H9 (cell line): ENCODE measurements around the gene AP1S3. TPM values are rescaled to one million over a fixed set of nuclear protein-coding genes. Genes with fewer than 3 reads are reported as not detected.
"Not testable (repeated sequence)": the region's sequence is repeated elsewhere in the genome, so short reads cannot be mapped to it uniquely, and the experiment has no call there.

Experiments
- DNase-seq: peaks from one replicate; pipeline ENCODE4 v3.0.0-alpha.2; 2017
- H2AFZ ChIP-seq: one replicate; pipeline ENCODE4 v1.6.1; 2013; ENCODE audit warnings: mild to moderate bottlenecking, low read length, control low read depth, moderate library complexity
- H2AK5ac ChIP-seq: 2 replicates; pipeline ENCODE4 v1.6.1; 2013; ENCODE audit warnings: low read length, control low read depth, mixed read lengths; ENCODE audit not compliant: insufficient read length
- H2BK120ac ChIP-seq: one replicate; pipeline ENCODE4 v1.6.1; 2013; ENCODE audit warnings: low read depth, mild to moderate bottlenecking, low read length, control low read depth, inconsistent platforms; ENCODE audit not compliant: poor library complexity, severe bottlenecking
- H2BK12ac ChIP-seq: 2 replicates; pipeline ENCODE4 v1.6.1; 2013; ENCODE audit warnings: low read length, control low read depth, mixed read lengths, low read depth; ENCODE audit not compliant: insufficient read length
- H2BK15ac ChIP-seq: 2 replicates; pipeline ENCODE4 v1.6.1; 2013; ENCODE audit warnings: low read depth, low read length, control low read depth
- H2BK20ac ChIP-seq: one replicate; pipeline ENCODE4 v1.6.1; 2013; ENCODE audit warnings: low read depth, mild to moderate bottlenecking, low read length, control low read depth, inconsistent platforms; ENCODE audit not compliant: poor library complexity, severe bottlenecking
- H2BK5ac ChIP-seq: 2 replicates; pipeline ENCODE4 v1.6.1; 2013; ENCODE audit warnings: low read length, control low read depth, mixed read lengths; ENCODE audit not compliant: insufficient read length
- H3K14ac ChIP-seq: 2 replicates; pipeline ENCODE4 v1.6.1; 2013; ENCODE audit warnings: low read length, control low read depth; ENCODE audit not compliant: insufficient read depth
- H3K18ac ChIP-seq: 2 replicates; pipeline ENCODE4 v1.6.1; 2013; ENCODE audit warnings: low read depth, mild to moderate bottlenecking, mixed read lengths, low read length, control low read depth; ENCODE audit not compliant: insufficient read length
- H3K23ac ChIP-seq: 2 replicates; pipeline ENCODE4 v1.6.1; 2013; ENCODE audit warnings: low read length, control low read depth, mixed read lengths, low read depth; ENCODE audit not compliant: insufficient read length
- H3K23me2 ChIP-seq: 2 replicates; pipeline ENCODE4 v1.6.1; 2013; ENCODE audit warnings: low read depth, mild to moderate bottlenecking, mixed read lengths, low read length, control low read depth; ENCODE audit not compliant: insufficient read length, poor library complexity, severe bottlenecking
- H3K27ac ChIP-seq: 2 replicates; pipeline ENCODE4 v1.5.1; 2013; ENCODE audit warnings: low read length, control low read depth, mixed read lengths, low read depth; ENCODE audit not compliant: insufficient read length
- H3K27me3 ChIP-seq: 2 replicates; pipeline ENCODE4 v1.6.1; 2013; ENCODE audit warnings: low read length, control low read depth, inconsistent platforms; ENCODE audit not compliant: insufficient read depth
- H3K4ac ChIP-seq: 2 replicates; pipeline ENCODE4 v1.6.1; 2013; ENCODE audit warnings: low read depth, mild to moderate bottlenecking, control low read depth, inconsistent platforms, low read length, moderate library complexity
- H3K4me1 ChIP-seq: 2 replicates; pipeline ENCODE4 v1.6.1; 2013; ENCODE audit warnings: low read length, control low read depth, inconsistent platforms; ENCODE audit not compliant: insufficient read depth
- H3K4me2 ChIP-seq: 2 replicates; pipeline ENCODE4 v1.6.1; 2013; ENCODE audit warnings: low read length, control low read depth, mixed read lengths; ENCODE audit not compliant: insufficient read length, insufficient read depth
- H3K56ac ChIP-seq: 2 replicates; pipeline ENCODE4 v1.6.1; 2013; ENCODE audit warnings: low read depth, mild to moderate bottlenecking, mixed read lengths, low read length, control low read depth; ENCODE audit not compliant: insufficient read length
- H3K79me1 ChIP-seq: 2 replicates; pipeline ENCODE4 v1.6.1; 2013; ENCODE audit warnings: low read depth, mild to moderate bottlenecking, moderate library complexity, low read length, control low read depth, inconsistent platforms; ENCODE audit not compliant: insufficient read depth, poor library complexity, severe bottlenecking
- H3K79me2 ChIP-seq: 2 replicates; pipeline ENCODE4 v1.6.1; 2013; ENCODE audit warnings: low read length, control low read depth, inconsistent platforms; ENCODE audit not compliant: insufficient read depth
- H3K9ac ChIP-seq: 2 replicates; pipeline ENCODE4 v1.6.1; 2013; ENCODE audit warnings: low read length, control low read depth, mixed read lengths; ENCODE audit not compliant: insufficient read length; ENCODE audit errors: extremely low read depth
- H3K9me3 ChIP-seq: one replicate; pipeline ENCODE4 v1.6.1; 2013; ENCODE audit warnings: low read depth, low read length, inconsistent platforms; ENCODE audit not compliant: control insufficient read depth
- H3T11ph ChIP-seq: one replicate; pipeline ENCODE4 v1.6.1; 2013; ENCODE audit warnings: mild to moderate bottlenecking, low read length, control low read depth, inconsistent platforms
- H4K20me1 ChIP-seq: one replicate; pipeline ENCODE4 v1.6.1; 2013; ENCODE audit not compliant: control insufficient read depth, insufficient read length, insufficient read depth
- H4K5ac ChIP-seq: 2 replicates; pipeline ENCODE4 v1.6.1; 2013; ENCODE audit warnings: low read depth, mild to moderate bottlenecking, mixed read lengths, low read length, control low read depth; ENCODE audit not compliant: insufficient read length
- H4K8ac ChIP-seq: replicated peaks from 2 replicates; pipeline ENCODE4 v1.6.1; 2013; ENCODE audit warnings: low read length, control low read depth, mixed read lengths, low read depth; ENCODE audit not compliant: insufficient read length
- H4K91ac ChIP-seq: 2 replicates; pipeline ENCODE4 v1.6.1; 2013; ENCODE audit warnings: low read depth, mild to moderate bottlenecking, moderate library complexity, mixed read lengths, low read length, control low read depth; ENCODE audit not compliant: insufficient read length
- H3K27ac Mint-ChIP-seq, 3 experiments: 2 replicates in 2 of 3; 3 replicates in 1 of 3; pipeline ENCODE4 v1.8.0; 2020 to 2021; ENCODE audit warnings: mixed read lengths in 3 of 3, mild to moderate bottlenecking in 1 of 3, moderate library complexity in 1 of 3
- H3K27me3 Mint-ChIP-seq: 2 replicates; pipeline ENCODE4 v1.8.0; 2021; ENCODE audit warnings: low read depth, mild to moderate bottlenecking, moderate library complexity, mixed read lengths
- H3K36me3 Mint-ChIP-seq, 3 experiments: 2 replicates in 2 of 3; 3 replicates in 1 of 3; pipeline ENCODE4 v1.8.0; 2020 to 2021; ENCODE audit warnings: low read depth in 3 of 3, mixed read lengths in 3 of 3; ENCODE audit not compliant: insufficient read depth in 1 of 3
- H3K4me1 Mint-ChIP-seq, 2 experiments: 2 replicates each; pipeline ENCODE4 v1.8.0; 2020; ENCODE audit warnings: mixed read lengths in 2 of 2
- H3K4me3 Mint-ChIP-seq, 2 experiments: 2 replicates in 1 of 2; 3 replicates in 1 of 2; pipeline ENCODE4 v1.8.0; 2020 to 2021; ENCODE audit warnings: mild to moderate bottlenecking in 2 of 2, mixed read lengths in 2 of 2, moderate library complexity in 1 of 2
- H3K9me3 Mint-ChIP-seq, 2 experiments: 2 replicates in 1 of 2; 3 replicates in 1 of 2; pipeline ENCODE4 v1.8.0; 2020; ENCODE audit warnings: mild to moderate bottlenecking in 2 of 2, mixed read lengths in 2 of 2, moderate library complexity in 1 of 2
- WGBS: extraction: QIAGEN DNeasy Blood & Tissue Kit; methylation state at CpG from one replicate; pipeline ENCODE4 v1.1.7; 2013; ENCODE audit warnings: missing lambda C conversion rate, low lambda C conversion rate, mixed read lengths; ENCODE audit not compliant: insufficient read length; ENCODE audit errors: extremely low coverage; 5-methylcytosine and 5-hydroxymethylcytosine counted together
- total RNA-seq: library from RNA; stranded (reverse); gene quantifications from 2 replicates; pipeline ENCODE4 v1.2.1, GENCODE V29; 2021
- TF ChIP-seq, protein P1 (sequence below): fragments of 200-600 bp; sonication (generic); conservative IDR thresholded peaks from 3 replicates; pipeline ENCODE4 v1.8.0; 2021; ENCODE audit warnings: antibody characterized with exemption, mild to moderate bottlenecking

AP1S3 gene
- total RNA-seq, 1 experiment from 2014 or later = 8.7 TPM

GRCh38 chr2:223815186-223815883 lies 22.0 kb downstream of the AP1S3 start:
- H3K79me2 ChIP-seq = no peaks in the 10 kb centered on the region
- no peak overlapping the region for H2BK120ac ChIP-seq
- H4K20me1 ChIP-seq = no peaks in the 10 kb centered on the region
- no peak overlapping the region for H4K8ac ChIP-seq
- H3K56ac ChIP-seq = no peak overlapping the region
- Mint-ChIP-seq H3K9me3 (no peaks in the 10 kb centered on the region), H3K4me3 (no peak overlapping the region), H3K36me3 (no peaks in the 10 kb centered on the region), H3K27me3 (peaks cover 1% of the 10 kb centered on the region; the same call in 1 of the 2 replicates), H3K27ac (no peak overlapping the region), H3K4me1 (0 out of 4 replicates have a peak, but pooled peaks cover 0 to 3% of the 10 kb centered on the region in 2 experiments)
- no peak overlapping the region for H2AK5ac ChIP-seq
- no peaks in the 10 kb centered on the region for H3K4me1 ChIP-seq
- no peaks in the 10 kb centered on the region for H3K27me3 ChIP-seq
- no peaks in the 10 kb centered on the region for H3K23me2 ChIP-seq
- H3K4me2 ChIP-seq = no peak overlapping the region
- H3K14ac ChIP-seq = no peak overlapping the region
- H2AFZ ChIP-seq = no peak overlapping the region
- no peak for DNase-seq
- no peak overlapping the region for H3T11ph ChIP-seq
- H2BK12ac ChIP-seq = no peak overlapping the region
- H2BK20ac ChIP-seq = no peak overlapping the region
- H3K9me3 ChIP-seq = no peaks in the 10 kb centered on the region
- no peak overlapping the region for H2BK5ac ChIP-seq
- WGBS = no CpG with 5 or more reads among the region's 3 CpGs
- H3K18ac ChIP-seq = no peak overlapping the region
- TF ChIP-seq, protein P1, sequence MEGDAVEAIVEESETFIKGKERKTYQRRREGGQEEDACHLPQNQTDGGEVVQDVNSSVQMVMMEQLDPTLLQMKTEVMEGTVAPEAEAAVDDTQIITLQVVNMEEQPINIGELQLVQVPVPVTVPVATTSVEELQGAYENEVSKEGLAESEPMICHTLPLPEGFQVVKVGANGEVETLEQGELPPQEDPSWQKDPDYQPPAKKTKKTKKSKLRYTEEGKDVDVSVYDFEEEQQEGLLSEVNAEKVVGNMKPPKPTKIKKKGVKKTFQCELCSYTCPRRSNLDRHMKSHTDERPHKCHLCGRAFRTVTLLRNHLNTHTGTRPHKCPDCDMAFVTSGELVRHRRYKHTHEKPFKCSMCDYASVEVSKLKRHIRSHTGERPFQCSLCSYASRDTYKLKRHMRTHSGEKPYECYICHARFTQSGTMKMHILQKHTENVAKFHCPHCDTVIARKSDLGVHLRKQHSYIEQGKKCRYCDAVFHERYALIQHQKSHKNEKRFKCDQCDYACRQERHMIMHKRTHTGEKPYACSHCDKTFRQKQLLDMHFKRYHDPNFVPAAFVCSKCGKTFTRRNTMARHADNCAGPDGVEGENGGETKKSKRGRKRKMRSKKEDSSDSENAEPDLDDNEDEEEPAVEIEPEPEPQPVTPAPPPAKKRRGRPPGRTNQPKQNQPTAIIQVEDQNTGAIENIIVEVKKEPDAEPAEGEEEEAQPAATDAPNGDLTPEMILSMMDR = no peak
- no peak overlapping the region for H2BK15ac ChIP-seq
- H3K9ac ChIP-seq = no peak overlapping the region
- H4K91ac ChIP-seq = no peak overlapping the region
- no peak overlapping the region for H3K27ac ChIP-seq
- H3K4ac ChIP-seq = no peak overlapping the region
- H3K79me1 ChIP-seq = no peaks in the 10 kb centered on the region
- no peak overlapping the region for H3K23ac ChIP-seq
- H4K5ac ChIP-seq = no peak overlapping the region

GRCh38 chr2:223814764-223815163 lies 22.6 kb downstream of the AP1S3 start:
- H3K23ac ChIP-seq, H3K4me2 ChIP-seq, H3K14ac ChIP-seq, H3K9me3 ChIP-seq, H3K4me3 Mint-ChIP-seq, H4K91ac ChIP-seq, H3K56ac ChIP-seq, H3K23me2 ChIP-seq, H3K27me3 Mint-ChIP-seq, H3K18ac ChIP-seq, H2BK12ac ChIP-seq, H2BK120ac ChIP-seq, H2AK5ac ChIP-seq, H2AFZ ChIP-seq, H2BK20ac ChIP-seq, H3K9me3 Mint-ChIP-seq, H3K4me1 Mint-ChIP-seq, H4K5ac ChIP-seq, H3K79me1 ChIP-seq, H4K8ac ChIP-seq, H3K27ac ChIP-seq, H3T11ph ChIP-seq, H3K36me3 Mint-ChIP-seq, H4K20me1 ChIP-seq, H2BK15ac ChIP-seq, H3K27me3 ChIP-seq, H3K9ac ChIP-seq, H3K4ac ChIP-seq, H3K27ac Mint-ChIP-seq, DNase-seq, H3K4me1 ChIP-seq, H2BK5ac ChIP-seq, H3K79me2 ChIP-seq: not testable (repeated sequence)
- no CpG with 5 or more reads among the region's 3 CpGs for WGBS
